Activated naive CD4-positive, alpha-beta T cell treated with anti-CD3 and anti-CD28 coated beads, Interleukin-2, amount 50 U/mL, for 16 hours (primary cell): ENCODE results near the gene PTPN11.
"Not testable (repeated sequence)": the region's sequence is repeated elsewhere in the genome, so short reads cannot be mapped to it uniquely, and the experiment has no call there.

ENCODE experiments used
- DNase-seq: peaks from one replicate; pipeline ENCODE4 v3.0.0-alpha.2; 2020

Gene PTPN11

DNA sequence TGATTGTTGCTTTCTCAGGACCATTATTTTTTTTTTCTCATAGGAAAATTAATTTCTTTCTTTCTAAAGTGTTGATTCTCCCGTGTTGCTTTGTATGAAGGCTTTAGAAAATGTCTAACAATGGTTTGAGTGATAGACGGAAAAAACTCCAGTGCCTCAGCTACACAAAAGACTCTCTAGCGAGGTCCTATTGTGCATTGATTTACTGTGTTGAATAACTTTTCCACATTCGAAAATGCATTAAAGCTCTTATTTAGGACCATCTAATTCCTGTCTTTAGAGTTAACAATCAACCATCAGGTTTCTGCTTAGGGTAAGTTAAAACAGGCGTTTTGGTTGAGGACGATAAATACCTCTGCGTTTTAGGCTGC, 99.6 kb downstream of the PTPN11 start:
- no peak for DNase-seq

DNA sequence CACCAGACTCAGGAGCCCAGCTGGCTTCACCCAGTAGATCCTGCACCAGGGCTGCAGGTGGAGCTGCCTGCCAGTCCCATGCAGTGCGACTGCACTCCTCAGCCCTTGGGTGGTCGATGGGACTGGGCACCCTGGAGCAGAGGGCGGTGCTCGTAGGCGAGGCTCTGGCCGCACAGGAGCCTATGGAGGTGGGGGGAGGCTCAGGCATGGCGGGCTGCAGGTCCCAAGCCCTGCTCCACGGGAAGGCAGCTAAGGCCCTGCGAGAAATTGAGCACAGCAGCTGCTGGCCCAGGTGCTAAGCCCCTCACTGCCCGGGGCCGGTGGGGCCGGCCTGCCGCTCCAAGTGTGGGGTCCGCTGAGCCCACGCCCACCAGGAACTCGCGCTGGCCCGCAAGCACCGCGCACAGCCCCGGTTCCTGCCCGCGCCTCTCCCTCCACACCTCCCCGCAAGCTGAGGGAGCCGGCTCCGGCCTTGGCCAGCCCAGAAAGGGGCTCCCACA, 101.1 kb downstream of the PTPN11 start:
- DNase-seq: not testable (repeated sequence)

DNA sequence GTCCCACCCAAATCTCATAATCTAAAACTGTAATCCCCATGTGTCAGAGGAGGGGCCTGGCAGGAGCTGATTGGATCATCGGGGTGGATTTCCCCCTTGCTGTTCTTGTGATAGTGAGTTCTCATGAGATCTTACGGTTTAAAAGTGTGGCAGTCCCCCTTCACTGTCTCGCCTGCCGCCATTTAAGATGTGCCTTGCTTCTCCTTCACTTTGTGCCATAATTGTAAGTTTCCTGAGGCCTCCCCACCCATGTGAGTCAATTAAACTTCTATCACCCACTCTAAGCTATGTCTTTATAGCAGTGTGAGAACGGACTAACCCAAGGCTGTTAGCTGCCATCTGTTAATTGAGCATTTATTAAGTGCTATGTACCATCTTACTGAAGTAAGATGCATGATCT, 105.1 kb downstream of the PTPN11 start:
- no peak for DNase-seq

DNA sequence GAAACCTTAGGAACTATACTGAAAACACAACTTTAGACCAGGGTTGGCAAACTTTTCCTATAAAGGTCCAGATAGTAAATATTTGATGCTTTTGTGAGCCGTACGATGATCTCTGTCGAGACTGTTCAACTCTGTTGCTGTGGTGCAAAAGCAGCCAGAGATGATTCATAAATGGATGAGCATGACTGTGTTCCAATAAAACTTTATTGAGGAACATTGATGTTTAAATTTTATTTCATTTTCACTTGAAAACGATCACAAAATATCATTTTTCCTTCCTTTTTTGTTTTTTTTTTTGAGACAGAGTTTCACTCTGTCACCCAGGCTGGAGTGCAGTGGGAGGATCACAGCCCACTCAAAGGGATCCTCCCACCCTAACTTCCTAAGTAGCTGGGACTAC, 105.5 kb downstream of the PTPN11 start:
- DNase-seq: no peak

DNA sequence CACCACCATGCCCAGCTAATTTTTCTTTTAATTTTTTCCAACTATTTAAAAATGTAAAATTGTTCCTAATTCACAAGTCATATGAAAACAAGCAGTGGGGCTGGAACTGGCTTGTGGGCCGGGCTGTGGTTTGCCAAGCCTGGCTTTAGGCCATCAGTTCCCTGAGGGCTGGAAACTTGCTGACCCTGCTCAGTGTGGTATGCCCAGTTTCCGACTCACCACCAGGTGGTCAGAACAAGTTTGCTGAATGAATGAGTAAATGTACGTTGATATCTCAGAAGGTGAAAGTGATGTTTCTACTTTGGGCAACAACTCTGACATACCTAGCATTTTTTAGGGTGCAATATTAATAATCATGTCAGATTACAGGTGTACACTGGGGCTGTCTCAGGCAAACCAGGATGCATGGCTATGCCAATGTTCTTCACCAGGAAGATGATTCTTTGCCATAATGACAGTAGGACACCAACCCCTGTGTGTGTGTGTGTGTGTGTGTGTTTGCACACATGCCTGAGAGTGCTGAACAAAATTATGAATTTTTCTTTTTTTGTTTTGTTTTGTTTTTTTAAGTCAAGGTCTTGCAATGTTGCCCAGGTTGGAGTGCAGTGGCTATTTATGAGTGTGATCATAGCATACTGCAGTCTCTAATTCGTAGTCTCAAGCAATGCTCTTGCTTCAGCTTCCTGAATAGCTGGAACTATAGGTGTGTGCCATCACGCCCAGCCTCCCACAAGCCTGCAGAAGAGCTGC, 106.1 kb downstream of the PTPN11 start:
- no peak for DNase-seq

DNA sequence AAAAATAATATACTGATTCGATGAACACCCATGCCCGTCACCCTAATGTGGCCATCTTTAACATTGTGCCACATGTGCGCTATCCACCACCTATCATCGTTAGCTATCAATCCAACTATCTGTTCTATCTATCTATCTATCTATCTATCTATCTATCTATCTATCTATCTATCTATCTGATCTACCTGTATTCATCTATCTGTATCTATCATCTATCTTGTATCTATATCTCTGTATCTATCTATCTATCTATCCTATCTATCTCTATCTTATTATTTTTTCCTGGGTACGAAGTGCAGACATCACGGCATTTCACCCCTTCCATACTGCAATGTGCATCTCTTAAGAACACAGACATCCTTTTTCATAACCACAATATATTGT, 106.7 kb downstream of the PTPN11 start:
- DNase-seq: no peak

DNA sequence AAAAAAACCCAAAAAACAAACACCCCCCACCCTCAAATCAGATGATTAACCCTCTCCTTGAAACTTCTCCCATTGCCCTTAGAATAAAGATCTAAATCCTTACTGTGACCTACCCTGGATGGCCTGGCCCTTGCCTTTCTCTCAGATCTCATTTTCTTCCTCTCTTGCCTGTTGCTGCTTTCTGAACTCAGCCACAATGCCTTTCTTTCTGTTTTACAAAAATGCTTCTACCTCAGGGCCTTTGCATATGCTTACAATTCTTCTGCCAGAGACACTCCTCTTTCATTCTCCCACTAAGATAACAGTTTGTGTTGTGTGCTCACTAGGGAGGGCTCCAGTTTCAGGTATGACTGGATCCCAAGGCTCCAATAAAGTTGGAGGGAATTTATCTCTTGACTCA, 108.3 kb downstream of the PTPN11 start:
- no peak for DNase-seq

DNA sequence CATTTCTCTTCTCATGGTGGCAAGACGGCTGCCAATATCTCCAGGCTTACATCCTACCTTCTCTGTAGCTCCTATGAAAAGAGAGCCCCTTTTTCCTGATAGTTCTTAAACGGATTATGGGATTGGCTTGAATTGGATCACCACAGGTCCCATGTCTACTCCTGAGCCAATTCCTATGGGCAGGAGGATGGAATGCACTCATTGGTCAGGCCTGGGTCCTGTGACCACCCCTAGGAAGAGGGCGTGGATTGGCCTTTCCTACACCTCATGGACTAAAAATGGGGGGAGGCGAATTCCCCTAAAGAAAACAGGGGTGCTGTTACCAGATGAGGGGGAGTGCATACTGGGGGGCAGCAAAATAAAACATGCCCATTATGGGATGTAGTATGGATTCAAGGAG, 108.8 kb downstream of the PTPN11 start:
- no peak for DNase-seq

DNA sequence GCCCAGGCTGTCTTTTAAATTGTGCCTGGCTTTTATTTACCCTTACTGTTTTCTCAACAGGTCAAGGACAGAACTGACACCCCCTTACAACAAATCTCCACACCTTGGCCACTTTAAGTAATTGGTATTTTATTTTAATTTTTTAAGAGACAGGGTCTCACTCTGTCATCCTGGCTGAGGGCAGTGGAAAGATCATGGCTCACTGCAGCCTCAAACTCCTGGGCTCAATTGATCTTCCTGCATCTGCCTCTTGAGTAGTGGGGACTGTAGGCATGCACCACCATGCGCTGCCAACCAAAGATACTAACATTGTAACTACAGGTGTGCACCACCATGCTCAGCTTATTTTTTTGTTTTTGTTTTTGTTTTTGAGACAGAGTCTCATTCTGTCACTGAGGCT, 109.8 kb downstream of the PTPN11 start:
- no peak for DNase-seq

DNA sequence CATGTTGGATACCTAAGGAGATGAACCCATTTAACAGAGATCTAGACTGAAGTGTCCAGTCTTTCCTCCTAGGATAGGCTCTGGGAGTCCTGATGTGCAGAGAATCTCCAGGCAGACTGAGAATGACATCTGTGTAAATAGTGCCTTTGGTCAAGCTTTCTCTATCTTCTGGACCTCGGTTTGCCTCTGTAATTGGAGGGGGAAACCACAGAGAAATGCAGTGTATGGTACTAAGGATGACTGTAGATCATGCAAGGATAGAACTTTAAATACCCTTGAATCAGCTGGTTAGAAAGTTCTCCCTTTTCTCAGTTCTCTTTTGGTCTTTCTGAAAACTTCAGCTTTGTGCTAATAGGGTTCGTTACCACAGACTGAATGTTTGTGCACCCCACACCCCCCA, 112.2 kb downstream of the PTPN11 start:
- DNase-seq: no peak

DNA sequence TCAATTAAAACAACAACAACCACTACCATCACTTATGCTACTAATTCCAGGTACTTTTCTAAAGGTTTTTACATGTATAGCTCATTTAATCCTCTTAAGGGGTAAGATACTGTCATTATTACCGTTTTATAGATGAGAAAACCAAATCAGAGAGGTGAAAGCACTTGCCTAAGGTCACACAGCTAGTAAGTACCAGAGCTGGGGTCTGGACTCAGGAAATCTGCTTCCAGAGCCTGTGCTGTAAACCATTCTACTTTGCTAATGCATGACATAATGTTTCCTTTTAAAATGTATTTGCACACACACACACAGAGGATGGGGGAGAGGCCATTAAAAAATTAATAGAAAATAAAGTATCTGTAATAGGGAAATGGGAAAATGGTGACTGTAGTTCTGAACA, 113.4 kb downstream of the PTPN11 start:
- DNase-seq: no peak

DNA sequence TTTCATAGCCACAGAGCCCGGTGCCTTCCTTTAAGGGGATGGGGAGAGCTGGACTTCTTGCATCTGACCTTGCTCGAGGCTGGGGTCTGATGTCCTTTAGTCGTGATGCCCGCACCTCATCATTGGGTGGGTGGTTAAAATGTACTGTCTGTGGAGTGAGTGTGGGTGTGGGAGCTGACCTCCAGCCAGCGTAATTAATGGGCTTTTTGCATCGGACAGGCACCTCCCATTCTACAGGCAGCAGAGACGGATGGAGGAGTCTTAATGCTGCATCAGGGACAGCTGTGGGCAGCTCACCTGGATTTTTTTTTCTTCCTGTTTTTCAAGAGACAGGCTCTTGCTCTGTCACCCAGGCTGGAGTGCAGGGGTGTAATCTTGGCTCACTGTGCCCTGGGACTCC, 114.8 kb downstream of the PTPN11 start:
- DNase-seq: no peak

DNA sequence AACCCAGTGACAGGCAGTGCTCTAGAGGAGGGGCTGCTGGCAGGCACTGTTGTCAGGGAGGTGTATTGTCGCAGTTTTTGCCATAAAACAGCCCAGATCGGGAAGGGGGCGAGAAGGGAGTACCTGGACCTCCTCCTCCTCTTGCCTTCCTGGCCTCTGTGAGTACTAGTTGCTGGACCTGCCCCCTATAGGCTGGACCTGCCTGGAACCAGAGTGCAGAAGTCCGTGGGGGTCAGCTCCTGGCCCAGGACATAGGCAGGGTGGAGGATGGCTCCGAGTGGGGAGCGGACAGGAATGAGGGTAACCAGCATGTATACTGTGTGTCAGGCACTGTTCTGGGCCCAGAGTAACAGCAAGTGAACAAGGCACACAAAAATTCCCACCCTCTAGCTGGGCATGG, 116.3 kb downstream of the PTPN11 start:
- DNase-seq: no peak

DNA sequence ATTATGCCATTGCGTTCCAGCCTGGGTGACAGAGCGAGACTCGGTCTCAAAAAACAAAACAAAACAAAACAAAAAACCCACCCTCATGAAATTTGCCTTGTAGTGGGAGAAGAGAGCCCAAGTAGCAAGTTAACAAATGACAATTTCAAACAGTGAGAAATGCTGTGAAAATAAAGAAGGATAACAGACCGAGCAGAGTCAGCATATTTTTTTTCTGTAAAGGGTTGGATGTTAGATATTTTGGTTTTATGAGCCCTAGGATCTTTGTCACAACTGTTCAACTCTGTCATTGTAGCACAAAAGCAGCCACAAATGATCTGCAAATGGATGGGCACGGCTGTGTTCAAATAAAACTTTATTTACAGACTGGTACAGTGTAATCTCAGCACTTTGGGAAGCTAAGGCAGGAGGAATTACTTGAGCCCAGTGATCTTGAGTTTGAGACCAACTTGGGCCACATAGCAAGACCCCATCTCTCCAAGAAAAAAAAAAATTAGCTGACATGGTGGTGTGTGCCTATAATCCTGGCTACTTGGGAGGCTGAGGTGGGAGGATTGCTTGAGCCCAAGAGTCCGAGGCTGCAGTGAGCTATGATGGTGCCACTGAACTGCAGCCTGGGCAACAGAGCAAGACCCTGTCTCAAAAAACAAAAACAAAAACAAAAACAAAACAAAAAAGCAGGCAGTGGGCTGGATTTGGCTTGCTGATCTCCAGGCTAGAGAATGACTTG, 117.1 kb downstream of the PTPN11 start:
- no peak for DNase-seq

DNA sequence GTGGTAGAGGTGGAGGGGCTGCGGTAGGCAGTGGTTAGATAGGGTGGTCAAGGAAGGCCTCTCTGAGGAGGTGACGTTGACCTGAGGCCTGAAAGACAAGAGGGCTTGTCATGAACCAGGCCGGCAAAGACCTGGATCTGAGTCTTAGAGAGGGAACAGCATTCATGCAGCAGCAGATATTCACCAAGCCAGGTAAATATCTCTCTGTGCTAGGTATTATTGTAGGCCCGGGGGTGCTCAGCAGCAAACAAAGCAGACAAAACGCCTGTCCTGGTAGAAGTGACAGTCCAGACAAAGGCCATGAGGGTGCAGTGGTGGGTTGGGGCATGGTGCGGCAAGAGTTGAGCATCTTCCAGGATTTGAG, 117.6 kb downstream of the PTPN11 start:
- no peak for DNase-seq

DNA sequence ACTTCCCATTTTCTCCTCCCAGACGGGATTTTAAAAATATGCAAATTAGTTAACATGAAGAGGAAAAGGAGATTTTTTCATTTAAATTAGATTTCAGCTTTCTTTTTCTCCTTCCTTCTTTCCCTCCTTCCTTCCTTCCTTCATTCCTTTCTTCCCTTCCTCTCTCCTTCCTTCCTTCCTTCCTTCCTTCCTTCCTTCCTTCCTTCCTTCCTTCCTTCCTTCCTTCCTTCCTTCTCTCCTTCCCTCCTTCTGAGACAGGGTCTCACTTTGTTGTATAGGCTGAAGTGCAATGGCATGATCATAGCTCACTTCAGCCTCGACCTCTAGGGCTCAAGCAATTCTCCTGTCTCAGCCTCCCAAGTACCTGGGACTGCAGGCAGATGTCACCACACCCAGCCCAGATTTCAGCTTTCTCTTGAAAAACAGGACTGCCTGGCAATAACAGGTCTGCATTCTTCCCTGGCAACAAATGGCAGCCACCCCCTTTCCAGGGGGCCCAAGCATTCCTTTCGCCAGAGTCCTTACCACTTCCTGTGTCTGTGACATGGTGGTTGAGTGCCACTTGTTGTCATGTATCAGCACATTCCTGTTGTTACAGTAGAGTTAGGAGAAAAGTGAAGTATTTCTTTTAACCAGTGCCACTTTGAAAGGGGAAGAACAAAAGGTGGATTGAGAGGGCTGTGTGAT, 119.1 kb downstream of the PTPN11 start:
- no peak for DNase-seq

DNA sequence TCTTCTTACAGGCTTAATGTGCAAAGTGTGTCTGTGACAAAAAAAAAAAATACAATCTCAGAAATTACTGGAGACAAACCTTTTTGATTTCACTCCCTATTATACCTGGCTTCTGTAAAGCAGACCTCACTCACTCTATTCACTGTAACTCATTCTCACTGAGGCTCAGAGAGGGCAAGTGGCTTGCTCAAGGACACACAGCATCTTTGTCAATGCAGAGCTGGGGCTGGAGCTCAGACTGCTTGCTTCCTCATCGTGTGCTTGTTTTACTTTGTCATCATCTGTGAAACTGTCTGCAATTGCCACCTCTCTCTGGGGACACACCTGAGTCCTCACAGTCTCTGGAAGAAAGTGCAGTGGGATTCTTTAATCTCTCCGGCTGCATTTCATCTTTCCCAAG, 120.0 kb downstream of the PTPN11 start:
- DNase-seq: no peak

DNA sequence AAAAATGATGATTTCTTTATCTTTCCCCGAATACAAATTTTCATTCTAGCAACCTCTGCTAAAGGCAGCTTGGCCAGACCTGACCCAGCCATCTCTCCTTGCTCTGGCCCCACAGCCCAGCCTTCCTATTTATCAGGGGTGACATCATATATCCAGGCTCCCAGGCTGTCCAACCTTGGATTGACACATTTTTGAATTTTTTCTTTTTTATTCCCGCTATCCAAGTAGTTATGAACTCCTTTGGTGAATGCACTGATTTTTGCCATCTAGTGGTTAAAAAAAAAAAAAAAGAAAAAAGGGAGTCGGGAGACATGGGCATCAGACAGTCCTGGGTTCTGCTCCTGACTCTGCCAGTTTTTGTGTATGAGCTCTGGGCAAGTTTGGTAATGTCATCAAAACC, 120.5 kb downstream of the PTPN11 start:
- no peak for DNase-seq

DNA sequence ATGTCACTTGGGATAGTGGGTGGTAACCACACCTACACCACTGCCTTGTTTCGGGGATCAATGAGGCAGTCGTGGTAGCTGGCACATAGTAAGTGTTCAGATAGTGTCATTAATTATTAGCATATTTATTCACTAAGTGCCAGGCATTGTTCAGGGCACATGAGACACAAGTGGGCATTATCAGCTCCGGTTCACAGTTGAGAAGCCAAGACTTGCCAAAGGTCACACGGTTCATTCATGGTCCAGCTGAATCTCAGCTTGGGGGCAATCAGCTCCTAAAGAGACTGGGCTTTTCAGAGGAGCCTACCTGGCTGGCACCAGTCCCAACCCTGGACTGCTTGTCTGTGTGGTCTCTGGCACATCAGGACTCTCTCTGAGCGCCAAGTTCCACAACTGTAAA, 121.3 kb downstream of the PTPN11 start:
- no peak for DNase-seq

DNA sequence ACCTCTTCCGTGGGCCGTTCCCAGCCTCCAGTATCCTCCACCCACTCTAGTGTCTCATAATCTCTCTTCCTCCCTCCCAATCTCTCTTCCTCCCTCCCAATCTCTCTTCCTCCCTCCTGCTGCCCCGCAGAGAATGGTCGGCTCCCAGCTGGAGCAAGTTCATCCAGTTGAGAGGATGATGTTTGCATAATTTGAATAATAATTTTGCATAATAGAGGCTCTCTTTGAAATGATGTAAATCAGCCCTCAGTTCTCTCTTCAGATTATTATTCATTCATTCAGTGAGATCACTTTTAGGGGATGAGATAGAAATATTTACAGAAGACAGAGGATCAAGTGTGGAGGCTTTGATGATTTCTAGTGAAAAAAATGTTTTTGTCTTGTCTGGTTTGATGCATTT, 125.0 kb downstream of the PTPN11 start:
- no peak for DNase-seq

DNA sequence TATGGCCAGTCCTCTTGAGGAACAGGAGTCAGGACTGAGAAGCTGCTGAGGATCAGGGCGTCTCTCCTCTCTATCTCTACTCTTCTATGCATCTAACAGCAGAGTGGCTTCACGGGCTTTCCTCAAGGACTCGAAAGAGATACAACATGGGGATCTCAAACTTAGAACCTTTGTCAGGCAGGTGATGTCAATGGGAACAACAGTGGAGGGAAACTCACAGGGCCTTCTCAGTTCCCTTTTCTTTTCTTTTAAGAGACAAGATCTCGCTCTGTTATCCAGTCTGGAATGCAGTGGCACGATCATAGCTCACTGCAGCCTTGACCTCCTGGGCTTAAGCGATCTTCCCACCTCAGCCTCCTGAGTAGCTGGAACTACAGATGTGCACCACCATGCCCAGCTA, 127.6 kb downstream of the PTPN11 start:
- no peak for DNase-seq

DNA sequence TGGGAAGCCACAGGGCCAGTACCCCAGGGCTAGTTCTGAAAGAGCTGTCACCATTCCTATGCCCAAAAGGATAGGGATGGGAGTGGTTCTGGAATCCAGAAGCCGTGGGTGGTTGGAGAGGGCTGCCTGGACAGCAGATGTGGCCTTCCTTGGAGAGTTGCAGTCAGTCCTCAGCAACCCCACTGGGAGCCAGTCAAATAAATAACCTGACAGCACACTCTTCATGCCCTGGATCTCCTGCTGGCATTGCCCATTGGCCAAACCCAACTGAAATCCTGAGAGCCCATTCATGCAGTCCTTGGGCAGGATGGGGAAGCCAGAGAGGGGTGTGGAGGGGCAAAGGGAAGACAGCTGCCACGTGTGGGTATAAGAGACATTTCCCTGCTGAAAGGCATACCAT, 128.2 kb downstream of the PTPN11 start:
- DNase-seq: no peak

DNA sequence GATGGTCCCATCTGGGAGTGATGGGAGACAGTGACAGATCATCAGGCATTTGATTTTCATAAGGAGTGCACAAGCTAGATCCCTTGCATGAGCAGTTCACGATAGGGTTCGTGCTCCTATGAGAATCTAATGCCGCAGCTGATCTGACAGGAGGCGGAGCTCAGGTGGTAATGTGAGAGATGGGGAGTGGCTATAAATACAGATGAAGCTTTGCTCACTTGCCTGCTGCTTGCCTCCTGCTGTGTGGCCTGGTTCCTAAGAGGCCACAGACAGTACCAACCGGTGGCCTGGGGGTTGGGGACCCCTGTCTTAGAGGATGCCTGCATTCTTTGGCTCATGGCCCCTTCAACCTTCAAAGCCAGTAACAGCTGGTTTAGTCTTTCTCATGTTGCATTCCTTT, 130.3 kb downstream of the PTPN11 start:
- DNase-seq: no peak

DNA sequence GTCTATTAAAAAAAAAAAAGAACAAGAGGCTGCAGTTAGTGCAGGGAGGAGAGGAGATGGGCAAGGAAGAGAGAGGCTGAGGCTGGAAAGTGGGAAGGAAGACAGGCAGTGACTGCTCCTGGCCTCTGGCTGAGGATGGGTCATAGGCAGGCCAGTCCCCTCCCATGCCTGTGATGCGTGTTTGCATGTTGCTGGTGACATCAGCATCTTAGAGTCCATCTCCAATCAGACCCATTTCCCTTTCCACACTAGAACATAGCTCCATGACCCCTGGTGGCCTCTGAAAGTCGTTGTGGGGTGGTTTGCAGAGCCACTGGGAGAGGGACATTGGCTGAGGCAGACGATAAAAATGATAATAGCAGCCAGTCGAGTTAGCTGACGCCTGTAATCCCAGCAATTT, 132.9 kb downstream of the PTPN11 start:
- no peak for DNase-seq
